GM18861 (cell line): ENCODE data around the gene SLC25A27.

ENCODE experiments used
- ATAC-seq: cut with Tn5 transposase; IDR thresholded peaks from one replicate; pipeline ENCODE4 v1.9.1; 2021; ENCODE audit not compliant: unreplicated experiment

Gene SLC25A27

DNA sequence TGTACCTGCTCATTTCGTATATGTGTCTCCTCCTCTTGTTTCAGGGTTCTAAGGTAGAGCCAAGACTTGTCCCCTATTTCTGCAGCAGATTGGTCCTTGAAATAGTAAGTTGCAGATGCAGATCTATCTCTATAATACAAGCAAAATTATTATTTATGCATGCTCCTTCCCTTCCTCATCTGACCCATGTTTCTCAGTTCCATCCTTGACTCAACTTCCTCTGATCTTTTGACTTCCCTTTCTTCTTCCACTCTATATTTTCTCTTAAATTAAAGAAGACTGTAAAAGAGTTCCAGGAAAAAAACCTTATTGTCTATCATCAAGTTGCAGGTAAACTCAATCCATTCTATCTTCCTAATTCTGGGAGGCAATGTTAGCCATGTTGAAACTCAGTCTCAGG, 58.7 kb downstream of the SLC25A27 start:
- ATAC-seq = no peak

- no peak for ATAC-seq
Measured at GRCh38 chr6:46715141-46715540, 62.4 kb downstream of the SLC25A27 start.

DNA sequence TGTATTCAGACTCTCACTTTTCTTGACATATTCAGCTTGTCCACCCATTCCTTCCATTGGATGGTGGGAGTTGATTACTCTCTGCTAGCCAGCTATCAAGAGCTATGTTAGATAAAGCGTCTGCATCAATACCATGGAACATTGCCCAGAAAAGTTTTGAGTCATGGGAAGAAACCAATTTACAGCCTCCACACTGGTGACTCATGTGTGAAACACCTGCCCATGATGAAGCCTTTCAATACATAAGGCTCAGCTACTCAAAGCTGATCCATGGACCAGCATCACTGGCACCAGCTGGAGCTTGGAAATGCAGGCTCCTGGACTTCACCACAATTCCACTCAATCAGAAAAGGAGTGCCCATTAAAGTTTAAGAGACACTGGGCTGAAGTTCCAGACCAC, 66.3 kb downstream of the SLC25A27 start:
- ATAC-seq = no peak

DNA sequence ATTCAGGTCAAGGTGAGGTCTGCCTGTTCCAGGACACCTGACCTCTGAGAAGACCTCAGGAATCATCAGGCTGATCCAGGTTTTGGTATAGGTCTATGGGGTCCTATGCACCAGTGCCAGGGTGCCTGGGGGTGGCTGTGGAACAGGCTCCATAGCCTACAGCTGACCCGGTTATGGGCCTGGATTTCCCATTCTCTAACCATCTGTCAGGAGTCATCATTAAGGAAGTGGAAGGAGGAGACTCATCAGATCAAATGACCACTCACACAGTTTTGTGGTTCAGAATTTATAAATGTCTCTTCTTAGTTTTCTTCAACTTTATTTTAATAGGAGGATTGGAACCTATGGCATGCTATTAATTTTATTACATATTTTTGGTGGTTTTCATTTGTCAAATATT, 67.6 kb downstream of the SLC25A27 start:
- no peak for ATAC-seq
